HG03039 (cell line): Measurements from ENCODE around the gene TAMALIN.

Experiments
- ATAC-seq: cut with Tn5 transposase; IDR thresholded peaks from one replicate; pipeline ENCODE4 v1.9.1; 2021; ENCODE audit warnings: mild to moderate bottlenecking, moderate library complexity; ENCODE audit not compliant: unreplicated experiment

The TAMALIN gene

DNA sequence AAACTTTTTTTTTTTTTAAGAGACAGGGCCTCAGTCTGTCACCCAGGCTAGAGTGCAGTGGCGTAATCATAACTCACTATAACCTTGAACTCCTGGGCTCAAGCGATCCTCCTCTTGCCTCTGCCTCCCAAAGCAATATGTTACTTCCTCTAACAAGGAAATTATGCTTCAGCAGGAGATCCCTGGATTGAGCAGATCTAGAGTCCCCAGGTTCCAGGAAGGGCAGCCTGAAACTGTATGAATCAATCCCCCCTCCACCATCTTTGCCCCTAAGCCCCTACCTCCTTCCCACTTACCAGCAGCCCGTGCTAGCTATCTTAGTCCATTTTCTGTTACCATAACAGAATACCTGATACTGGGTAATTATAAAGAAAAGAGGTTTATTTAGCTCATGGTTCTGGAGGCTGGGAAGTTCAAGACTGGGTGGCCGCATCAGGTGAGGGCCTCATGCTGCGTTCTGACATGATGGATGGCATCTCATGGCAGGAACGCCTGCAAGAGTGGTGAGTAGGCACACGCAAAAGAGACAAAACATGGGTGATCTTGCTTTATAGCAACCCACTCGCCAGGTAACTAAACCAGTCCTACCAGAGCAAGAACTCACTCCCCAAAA, 5.0 kb downstream of the TAMALIN start:
- ATAC-seq: no peak

DNA sequence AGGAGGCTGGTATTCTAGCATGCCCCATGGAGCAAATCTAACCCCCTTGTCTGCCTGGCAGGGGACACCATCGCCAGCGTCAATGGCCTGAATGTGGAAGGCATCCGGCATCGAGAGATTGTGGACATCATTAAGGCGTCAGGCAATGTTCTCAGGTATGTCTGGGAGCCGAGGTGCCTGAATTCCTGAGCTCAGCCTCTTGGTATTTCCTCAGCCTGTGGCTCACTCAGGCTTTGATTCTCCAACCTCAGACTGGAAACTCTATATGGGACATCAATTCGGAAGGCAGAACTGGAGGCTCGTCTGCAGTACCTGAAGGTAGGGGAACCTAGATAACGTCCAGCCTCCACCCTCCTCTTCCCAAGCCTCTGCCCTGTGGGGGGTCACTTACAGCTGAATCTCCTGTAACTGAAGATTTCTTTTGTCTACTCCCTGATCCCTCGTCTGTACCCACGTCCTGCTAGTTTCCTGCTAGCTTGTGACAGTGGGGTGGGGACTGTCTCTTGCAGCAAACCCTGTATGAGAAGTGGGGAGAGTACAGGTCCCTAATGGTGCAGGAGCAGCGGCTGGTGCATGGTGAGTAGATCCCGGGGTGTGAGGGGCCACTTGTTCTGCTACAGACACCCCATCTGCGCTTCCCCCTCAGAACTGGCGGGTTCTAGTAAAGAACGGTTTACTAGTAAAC, 7.0 kb downstream of the TAMALIN start:
- ATAC-seq: no peak

DNA sequence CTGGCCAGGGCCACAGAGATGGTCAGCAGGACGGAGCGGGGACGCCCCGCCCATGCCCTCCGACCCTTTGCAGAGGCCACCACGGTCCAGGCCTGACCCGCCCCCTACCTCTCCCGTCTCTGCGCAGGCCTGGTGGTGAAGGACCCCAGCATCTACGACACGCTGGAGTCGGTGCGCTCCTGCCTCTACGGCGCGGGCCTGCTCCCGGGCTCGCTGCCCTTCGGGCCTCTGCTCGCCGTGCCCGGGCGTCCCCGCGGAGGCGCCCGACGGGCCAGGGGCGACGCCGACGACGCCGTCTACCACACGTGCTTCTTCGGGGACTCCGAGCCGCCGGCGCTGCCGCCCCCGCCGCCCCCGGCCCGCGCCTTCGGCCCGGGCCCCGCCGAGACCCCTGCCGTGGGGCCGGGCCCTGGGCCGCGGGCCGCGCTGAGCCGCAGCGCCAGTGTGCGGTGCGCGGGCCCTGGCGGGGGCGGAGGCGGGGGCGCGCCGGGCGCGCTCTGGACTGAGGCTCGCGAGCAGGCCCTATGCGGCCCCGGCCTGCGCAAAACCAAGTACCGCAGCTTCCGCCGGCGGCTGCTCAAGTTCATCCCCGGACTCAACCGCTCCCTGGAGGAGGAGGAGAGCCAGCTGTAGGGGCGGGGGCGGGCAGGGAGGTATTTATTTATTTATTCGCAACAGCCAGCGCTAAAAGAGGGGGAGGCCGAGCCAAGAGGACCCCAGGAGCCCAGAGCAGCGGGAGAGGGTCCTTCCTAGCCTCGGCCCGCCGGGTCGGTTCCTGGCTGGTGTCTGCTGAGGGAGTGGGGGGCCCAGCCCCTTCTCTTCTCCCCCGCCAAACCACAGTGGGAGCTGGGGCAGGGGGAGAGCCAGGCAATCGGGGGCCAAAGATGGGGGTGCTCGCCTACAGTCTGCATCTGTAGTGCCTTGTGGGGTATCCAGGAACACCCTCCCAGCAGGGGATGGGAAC, 8.1 kb downstream of the TAMALIN start:
- ATAC-seq: no peak

DNA sequence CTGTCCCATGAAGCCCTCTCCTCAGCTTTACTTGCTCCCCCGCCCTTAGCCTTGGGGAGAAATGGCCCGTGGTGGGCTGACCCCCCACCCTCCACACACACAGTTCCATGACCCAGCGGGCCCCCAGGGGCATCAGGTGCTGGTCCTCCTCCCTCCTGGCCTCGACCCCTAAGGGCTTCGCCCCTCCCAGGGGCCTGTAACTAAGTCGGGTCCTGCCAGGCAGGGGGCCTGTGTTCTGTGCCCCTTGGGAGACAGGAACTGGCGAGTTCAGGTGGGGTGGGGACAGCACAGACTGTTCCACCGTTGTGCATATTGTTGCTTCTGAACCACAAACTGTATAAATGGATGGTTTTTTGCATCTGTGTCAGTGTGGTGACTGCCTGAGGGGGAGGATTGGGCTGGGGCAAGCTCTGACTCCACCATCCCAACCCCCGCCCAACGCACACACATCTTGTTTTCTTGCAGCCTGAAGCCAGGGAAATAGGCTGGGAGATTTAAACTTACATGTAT, 8.8 kb downstream of the TAMALIN start:
- ATAC-seq: no peak

DNA sequence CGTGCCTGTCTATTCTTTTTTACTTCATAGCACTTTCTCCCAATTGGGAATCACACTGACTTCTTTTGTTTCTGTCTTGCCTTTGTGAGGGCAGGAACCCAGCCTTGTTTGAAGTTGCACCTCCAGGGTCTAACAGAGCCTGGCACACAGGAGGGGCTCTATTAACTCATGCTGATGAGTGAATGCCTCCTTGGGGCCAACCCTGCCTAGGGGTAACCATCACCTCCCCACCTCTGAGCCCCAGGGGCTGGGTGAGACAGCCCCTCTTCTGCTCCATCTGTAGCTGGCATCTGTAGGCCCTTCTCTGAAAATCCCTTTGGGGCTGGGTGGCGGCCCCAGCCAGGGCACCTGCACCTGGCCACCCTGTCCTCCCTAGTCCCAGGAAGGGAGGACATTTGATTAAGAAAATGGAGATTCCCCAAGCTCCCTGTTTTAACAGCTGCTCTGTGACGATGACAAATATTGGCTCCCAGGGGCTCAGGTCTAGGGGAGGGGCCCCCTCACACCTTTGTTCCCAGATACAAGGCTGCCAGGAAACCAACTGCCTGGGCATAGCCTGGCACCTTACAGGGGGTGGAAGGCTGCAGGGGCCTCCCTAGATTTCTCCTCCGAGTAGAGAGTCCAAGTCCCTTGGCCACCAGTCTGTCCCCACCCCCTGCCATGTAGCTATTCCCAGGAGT, 11.8 kb downstream of the TAMALIN start:
- ATAC-seq: no peak

DNA sequence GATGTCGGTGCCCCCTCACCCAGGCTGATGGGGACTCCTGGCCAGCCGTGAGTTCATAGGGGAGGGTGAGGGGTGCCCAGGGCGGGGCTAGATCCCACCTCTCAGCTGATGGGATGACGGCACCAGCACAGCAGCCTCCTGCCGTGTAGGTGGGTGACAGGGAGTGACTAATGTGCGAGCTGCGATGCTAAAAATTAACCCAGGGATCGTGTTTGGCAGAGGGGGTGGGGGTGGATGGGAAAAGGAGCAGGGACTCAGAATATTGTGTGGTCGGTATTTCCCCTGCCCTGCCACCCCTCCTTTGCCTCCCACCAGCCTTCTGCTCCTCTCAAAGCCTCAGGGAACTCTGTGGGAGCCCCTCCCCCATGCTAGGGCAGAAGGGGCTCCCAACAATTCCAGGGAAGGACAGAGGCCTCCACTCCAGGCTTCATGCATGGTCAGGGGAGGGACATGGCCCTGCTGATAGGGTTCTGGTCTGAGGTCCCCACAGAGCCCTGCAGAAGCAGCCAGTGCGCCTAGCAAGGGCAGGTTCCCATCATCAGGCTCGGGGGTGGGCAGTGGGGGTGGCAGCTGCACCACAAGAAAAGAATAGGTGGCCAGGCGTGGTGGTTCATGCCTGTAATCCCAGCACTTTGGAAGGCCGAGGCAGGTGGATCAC, 12.5 kb downstream of the TAMALIN start:
- no peak for ATAC-seq

DNA sequence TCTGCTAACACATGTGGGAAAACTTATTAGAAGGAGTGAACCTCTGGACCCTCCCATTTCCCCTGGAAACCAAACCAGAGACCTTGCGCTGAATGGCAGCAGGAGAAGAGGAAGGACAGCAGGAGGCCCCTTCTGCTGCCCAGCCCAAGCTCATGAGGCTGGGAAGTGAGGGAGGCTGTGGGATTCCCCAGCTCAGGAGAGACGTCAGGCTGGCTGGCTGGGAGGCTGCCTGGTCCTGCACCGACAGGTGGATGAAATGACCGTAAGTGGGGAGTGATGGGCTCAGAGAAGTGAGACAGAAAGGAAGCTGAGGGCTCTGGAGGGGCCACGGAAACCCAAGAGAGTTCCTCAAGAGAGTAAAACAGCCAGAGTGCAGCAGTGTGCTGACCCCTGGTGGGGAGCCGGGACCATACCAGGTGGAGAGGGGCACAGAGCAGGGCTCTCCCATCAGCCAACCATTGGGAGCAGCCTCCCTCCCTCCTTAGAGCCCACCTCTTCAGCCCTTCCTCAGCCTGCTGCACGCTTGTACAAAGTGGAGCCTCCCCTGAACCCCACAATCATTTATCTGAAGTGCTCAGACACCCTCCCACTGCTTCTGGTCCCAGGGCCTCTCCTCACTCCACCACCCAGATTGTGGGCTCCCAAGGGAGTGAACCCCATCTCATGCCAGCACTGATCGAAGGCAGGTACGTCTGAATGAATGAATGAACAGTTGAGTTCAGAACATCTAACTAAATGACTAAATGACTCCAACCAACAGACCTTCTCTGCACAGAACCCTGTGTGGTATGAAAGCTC, 14.0 kb downstream of the TAMALIN start:
- no peak for ATAC-seq

DNA sequence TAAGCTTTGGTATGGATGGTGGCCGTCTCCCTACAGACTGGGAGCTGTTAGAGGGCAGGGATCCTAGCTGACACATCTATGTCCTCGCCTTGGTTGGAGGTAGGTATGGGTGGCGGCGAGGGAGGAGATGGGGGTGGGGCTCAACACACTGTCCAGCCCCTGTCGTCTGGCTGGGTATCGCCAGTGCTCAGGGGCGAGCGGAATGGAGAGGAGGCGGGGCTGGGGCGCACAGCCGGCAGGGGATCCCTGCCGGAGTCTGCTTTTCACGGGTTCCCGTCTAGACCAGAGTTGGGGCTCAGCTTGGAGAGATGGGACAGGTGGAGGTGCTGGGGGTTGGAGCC, 16.1 kb downstream of the TAMALIN start:
- ATAC-seq: no peak

DNA sequence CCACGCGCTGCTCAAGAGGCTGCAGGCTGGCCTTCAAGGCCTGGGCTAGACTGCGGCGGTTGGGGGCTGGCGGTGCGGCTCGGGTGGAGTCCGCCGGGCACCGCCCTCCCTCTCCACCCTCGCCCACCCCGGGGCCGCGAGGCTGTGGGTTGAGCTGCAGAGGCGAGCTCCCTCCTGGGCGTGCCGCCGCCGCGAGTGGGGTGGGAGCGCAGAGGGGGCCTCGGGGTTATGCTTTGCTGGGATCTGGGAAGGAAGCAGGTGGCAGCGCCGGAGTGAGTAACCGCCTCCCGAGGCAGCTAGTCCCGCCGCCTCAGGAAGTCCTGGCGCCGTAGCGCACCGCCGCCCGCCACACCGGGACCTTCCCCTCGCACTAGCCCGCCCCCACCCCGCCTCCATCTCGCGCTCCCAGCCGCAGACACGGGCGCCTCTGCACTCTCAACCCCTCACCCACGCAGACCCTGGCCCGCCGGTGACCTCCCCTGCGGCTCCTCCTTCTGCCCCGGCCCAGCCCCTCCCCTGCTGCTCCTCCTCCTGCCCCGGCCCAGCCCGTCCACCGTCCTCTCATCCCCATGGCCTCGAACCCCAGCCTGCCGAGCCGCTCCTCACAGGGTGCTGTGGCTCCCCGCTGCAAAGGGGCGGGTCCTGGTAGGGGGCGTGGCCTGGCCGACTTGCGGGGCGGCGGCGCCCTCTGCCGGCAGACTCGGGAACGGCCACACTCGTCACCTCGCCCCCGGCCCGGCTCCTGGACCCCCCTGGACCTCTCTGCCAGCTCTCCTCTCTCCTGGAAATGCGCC, 16.6 kb downstream of the TAMALIN start:
- ATAC-seq: peak; percentile 44

DNA sequence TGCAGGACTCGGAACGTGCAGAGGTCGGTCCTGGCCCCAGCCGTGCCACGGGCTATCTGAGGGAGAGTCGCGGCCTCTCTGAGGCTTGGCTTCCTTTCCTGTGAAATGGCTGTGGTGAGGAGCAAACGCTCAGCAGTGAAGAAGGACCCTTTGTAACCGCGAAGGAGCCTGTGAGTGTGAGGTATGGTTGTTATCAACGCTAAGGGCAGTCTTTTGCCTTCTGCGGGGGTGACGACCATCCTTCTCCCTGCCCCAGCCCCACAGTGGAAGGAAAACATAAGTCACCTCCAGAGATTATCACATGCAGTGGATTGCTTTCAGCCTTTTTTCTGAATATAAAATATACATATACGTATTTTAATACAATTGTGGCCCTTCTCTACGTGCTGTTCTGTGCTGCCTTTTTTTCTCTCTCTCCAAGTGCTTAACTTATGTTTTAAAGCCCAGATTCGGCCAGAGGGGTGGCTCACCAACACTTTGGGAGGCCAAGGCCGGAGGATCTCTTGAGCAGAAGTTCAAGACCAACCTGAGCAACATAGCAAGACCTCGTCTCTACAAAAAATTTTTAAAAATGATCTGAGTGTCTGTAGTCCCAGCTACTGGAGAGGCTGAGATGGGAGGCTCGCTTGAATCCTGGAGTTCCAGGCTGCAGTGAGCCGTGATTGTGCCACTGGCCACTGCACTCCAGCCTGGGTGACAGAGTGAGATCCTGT, 17.4 kb downstream of the TAMALIN start:
- no peak for ATAC-seq

DNA sequence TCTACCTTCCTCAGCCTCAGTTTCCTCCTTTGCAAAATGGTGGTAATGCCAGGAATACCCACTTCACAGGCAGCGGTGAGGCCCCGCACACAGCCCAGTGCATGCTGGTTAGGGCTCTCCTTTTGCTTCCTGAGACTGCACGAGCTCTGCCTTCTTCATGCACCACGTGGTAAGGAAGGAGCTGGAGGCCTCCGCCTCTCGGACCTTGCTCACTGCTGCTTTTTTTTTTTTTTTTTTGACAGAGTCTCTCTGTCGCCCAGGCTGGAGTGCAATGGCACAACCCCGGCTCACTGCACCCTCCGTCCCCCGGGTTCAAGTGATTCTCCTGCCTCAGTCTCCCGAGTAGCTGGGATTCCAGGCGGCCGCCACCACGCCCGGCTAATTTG, 18.1 kb downstream of the TAMALIN start:
- no peak for ATAC-seq

DNA sequence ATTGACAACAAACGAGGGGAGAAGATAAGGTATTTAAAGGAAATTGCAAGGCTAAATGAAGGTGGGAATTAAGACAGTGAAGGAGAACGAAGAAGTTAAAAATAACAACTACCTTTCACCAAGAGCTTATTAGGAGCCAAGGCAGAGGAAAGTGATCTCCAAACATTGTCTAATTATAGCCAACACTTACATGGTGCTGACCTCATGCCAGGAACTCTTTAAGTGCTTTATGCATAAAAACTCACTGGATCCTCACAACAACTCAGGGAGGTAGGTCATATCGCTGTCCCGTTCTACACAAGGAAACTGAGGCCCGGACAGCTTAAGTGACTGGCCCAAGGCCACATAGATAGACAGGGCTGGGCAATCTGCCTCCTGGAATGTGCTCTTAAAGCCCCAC, 19.5 kb downstream of the TAMALIN start:
- no peak for ATAC-seq

DNA sequence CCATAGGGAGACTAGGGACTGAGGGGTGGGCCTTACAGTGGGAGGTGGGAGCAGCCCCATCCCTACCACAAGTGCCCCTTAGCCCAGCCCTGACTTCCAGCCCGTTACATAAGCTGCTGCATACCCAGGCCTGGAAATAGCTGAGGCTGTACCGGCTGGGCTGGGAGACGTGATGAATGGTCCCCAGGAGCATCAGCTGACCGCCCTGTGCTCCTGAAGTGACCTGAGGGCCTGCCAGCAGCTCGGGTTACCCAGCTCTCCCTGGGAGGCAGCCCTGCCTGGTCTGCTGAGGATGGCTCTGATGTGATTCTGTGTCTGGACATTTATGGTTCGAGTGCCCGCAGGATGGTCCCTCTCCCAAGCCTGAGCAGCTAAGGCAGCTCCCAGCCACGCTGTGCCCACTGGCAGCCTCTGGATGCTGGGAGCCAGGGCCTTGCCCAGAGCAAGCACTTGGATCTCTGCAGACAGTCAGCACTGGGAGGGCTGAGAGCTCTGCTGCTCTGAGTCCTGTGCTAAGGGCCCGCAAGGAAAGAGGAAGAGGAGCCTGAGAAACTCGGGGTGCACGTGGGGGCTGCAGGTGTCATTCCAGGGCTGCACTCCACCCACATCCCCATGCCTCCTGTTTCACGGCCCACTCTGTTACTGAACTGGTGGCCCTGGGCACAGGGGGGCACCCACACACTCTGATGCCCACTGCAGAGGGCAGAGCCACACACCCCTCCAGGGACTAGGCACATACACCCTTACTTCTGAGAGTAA, 20.5 kb downstream of the TAMALIN start:
- ATAC-seq: no peak

DNA sequence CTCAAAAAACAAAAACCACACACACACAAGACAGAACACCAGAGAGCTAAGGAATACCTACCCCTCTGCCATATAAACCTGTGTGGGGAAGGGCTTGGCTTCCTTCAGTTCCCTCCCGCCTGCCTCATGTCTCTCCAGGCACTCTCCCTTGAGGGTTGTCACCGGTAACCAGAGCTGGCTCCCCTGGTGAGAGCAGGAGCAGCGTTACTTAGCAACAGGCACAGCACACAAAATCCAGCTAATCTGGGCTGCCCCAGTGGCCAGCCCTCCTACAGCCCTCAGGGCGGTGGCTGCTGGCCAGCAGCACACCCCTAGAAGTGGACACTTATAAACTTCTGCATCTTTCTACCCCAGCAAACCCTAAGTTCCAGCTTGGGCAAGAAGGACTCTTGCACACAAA, 22.9 kb downstream of the TAMALIN start:
- ATAC-seq: no peak

DNA sequence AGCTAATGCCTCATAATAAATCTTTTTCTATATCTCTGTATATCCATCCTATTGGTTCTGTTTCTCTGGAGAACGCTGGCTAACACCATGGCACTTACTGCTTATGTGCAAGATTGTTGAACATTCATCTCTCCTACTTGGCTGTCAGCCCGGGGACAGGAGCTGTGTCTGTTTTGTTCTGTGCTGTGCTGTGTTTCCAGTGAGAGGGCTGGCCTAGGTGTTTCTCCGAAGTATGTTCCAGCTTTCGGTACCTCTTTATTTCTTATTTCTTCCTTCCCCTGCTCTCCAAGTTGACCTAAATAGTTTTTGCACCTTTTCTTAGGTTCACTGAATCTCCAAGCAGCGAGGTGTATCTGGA, 25.7 kb downstream of the TAMALIN start:
- no peak for ATAC-seq

DNA sequence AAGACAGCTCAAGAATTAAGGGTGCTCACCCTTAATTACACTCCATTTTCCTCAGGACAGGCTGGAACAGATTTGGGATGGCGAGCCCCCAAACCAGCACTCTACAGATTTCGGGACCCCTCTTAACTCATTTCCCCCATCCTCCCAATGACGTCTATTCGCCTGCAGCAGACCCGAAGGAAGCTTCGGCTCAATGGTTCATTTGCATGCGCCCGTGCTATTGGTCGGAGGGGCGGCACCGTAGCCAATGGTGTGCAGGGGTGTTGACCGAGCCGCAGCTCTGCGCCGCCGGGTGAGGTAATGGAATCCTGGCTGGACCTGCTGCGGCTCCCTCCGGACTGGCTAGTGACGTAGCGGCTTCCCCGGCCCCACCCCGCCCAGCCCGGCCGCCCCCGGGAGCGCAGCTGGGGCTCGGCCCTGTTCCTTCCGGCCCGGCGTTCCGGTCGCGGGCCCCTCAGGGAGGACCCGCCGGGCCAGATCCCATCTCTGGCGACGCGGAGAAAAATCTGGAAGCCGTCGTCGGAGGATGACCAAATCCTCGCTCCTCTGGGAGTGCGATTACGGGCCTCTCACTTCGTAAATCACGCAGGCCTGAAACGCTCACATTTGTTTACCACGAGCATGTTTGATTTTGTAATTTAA, 26.2 kb downstream of the TAMALIN start:
- ATAC-seq: peak; percentile 90

DNA sequence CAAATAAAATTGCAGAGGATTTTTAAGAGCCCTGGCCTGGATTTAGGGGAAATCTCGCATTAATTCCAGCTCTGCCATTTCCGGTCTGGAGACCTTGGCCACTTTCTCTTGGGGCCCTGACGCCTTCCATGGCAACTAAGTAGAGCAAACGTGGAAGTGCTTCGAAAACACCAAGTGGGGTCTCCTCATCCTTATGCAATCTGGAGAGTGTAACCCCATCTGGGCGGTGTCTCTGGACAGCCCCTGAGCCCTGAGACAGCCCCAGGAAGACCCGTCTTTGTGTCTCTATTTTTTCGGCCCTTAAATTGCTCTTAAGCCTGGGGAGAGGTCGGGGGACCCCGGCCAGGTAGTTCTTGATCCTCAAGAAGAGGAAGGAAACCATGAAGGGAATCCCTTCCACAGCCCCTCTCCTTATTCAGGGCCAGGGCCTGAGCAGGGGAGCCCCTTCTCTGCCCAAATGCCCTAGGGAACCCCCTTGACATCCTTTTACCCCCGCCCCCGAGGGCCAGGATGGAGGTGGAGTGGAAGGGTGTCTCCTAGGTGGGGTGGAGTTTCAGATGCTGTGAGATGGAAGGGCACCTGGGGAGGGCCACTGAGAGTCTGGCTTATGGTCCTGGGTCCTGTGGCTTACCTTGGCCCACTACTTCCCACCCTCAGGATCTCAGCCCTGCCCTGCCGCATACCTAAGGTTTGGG, 26.8 kb downstream of the TAMALIN start:
- ATAC-seq: no peak
